HG03159 (cell line): ENCODE results near the gene TTC32.
"Not testable (repeated sequence)": the region's sequence is repeated elsewhere in the genome, so short reads cannot be mapped to it uniquely, and the experiment has no call there.

ENCODE experiments used
- ATAC-seq: cut with Tn5 transposase; IDR thresholded peaks from one replicate; pipeline ENCODE4 v1.9.1; 2021; ENCODE audit warnings: mild to moderate bottlenecking, moderate library complexity; ENCODE audit not compliant: unreplicated experiment

TTC32 gene

GRCh38 chr2:19899985-19900930 is 1.5 kb downstream of the TTC32 start:
- no peak for ATAC-seq

DNA sequence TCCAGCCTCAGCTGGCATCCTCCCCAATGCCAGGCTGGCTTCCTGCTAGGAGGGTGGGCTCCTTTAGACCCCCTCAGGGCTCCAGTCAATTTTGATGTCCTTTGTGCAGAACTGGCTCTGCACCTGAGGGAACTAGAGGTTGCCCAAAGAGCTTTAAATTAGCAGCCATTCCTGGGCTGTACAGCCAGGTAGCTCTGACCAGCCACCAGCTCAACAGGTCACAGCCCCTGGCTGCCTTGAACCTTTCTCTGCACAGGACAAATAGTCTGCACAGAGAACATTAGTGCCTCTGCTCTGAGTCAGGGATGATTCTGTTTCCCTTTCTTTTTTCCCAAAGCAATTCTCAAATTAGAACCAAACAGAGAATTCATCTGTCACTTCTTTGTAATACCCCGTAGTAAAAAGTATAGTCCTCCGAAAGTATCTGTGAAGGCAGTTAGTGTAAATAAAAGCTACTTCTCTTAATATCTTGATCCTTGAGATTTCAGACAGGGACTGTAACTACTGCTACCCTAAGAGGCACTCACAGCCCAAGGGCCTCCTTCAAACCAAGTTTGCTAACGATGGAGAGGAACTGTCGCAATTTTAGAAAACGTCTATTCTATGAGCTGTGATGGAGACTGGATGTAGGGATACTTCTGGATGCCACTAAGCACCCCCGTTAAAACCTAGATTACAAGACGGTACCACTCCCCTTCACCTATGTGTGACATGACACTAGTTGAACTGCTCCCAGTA is 3.0 kb downstream of the TTC32 start:
- no peak for ATAC-seq

- no peak for ATAC-seq
Measured at GRCh38 chr2:19897623-19898245, 4.0 kb downstream of the TTC32 start.

DNA sequence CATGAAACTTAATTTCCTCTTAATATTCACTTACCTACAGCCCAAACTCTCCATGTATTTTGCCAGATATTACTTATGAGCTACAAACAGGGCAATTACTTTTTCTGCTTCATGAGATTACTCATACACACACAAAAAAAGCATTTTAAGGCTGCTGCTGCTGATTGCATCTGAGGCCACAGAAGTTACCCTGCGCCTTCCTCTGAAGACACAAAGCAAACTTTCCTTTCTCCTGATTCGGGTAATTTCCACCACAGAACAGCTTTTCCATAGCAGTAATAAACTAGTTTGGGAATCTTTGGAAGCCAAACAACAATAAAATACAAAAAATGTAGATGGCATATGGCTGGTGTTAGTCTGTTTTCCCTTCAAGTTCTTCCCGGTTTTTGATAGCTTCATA is 6.2 kb downstream of the TTC32 start:
- no peak for ATAC-seq

DNA sequence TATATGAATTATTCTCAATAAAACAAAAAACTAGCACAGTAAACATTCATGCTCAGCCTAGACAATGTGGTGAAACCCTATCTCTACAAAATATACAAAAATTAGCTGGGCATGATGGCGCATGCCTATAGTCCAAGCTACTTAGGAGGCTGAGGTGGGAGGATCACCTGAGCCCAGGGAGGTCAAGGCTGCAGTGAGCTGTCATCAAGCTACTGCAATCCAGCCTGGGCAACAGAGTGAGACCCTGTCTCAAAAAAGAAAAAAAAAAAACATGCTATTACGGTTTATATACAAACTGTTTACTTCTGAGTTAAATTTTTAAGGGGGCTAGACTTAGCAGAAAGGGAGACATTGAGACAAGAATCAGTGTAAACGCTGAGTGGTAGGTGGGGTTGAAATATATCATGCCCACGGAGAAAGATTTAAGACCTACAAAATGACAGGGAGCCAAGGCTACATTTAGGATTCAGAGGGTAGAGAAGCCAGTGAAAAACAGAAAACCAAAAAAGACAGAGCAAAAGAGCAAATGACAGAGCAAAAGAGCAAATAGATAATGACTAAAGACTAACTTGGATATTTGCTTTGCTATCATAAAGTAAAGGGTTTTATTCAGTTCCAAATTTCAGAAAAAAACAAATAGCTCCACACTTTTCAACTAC is 7.5 kb downstream of the TTC32 start:
- ATAC-seq = peak; percentile 8

DNA sequence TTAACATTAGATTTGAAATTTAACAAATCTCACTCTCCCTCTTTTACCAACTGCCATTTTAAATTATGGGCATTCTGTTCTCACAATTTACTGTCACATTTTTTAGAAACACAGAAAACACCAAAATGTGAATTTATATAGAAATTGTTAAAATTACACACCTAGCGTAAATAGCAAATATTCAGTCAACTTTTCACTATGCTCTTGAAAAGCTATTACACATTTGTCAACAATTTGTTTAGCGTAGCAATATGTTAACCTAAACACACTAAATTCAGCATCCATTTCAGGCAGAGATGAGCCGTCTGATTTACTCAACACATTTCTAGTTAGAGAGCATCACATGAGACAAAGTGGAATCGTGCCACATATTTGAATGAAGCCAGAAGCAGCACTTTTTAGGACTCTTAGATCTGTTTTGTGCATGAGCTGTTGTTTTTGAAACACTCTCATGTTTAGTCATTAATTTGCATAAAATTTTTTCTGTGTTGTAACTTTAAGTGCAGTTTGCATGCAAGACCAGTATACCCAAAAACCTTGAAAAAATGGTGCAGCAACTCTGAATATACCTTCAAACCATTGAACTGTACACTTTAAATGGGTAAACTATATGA is 8.2 kb downstream of the TTC32 start:
- peak; percentile 73 for ATAC-seq

DNA sequence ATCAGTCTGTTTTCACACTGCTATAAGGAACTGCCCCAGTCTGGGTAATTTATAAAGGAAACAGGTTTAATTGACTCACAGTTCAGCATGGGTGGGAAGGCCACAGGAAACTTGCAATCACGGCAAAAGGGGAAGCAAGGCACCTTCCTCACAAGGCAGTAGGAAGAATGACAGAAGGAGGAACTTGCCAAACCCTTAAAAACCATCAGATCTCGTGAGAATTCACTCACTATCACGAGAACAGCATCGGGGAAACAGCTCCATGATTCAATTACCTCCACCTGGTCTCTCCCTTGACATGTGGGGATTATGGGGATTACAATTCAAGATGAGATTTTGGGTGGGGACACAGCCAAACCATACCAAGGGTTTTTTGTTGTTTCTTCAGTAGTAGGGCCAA is 9.8 kb downstream of the TTC32 start:
- ATAC-seq = not testable (repeated sequence)

DNA sequence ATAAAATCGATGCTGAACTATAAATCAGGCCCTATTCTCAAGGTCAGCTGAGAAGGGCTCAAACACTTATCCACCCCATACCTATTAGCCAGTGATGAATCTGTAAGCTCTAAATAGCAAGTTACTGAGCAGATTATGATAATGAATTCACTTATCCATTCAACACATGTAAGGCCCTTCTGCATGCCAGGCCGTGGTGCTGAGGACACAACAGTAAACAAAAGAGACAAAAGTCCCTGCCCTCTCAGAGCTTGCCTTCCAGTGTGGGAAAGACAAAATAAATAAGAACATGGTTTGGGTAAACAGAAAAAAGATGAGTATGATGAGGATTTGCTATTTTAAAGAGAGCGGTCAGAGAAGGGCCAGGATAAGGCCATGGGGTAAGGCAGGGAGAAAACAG is 11.7 kb downstream of the TTC32 start:
- ATAC-seq = no peak

GRCh38 chr2:19888831-19889230 is 13.0 kb downstream of the TTC32 start:
- ATAC-seq = no peak

DNA sequence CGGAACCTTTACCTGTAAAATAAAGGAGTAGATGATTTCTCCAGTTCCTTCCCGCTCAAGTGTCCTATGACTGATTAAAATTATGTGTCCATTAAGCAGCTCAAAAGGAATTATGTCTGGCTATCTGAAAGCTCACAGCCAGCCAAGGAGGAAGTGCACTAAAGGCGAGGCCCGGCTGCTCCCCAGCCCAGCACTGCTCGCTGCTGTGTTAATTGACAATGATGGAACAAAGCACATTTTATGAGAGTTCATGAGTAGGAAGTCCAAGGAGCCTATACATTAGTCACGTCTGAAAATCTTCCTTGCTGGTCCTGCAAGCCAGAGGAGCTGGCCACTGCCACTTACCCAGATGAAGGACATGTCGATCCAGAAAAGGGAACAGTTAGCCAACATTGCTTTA is 14.3 kb downstream of the TTC32 start:
- ATAC-seq = no peak

- ATAC-seq = no peak
Measured at GRCh38 chr2:19886261-19886660, 15.5 kb downstream of the TTC32 start.

GRCh38 chr2:19885791-19886190 is 16.0 kb downstream of the TTC32 start:
- no peak for ATAC-seq

GRCh38 chr2:19883971-19884720 is 17.6 kb downstream of the TTC32 start:
- ATAC-seq = no peak

GRCh38 chr2:19883486-19883885 is 18.3 kb downstream of the TTC32 start:
- ATAC-seq = no peak

GRCh38 chr2:19882286-19882685 is 19.5 kb downstream of the TTC32 start:
- no peak for ATAC-seq

DNA sequence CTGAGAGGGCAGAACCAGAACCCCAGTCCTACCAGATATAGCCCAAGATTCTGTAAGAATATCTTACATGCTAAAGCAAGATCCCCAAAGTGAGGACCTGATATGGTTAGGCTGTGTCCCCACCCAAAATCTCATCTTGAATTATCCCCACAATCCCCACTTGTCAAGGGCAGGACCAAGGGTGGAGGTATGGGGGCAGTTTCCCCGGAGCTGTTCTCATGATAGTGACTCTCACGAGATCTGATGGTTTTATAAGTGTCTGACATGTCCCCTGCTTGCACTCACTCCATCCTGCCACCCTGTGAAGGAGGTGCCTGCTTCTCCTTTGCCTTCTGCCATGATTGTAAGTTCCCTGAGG is 19.9 kb downstream of the TTC32 start:
- no peak for ATAC-seq

- no peak for ATAC-seq
Measured at GRCh38 chr2:19881221-19881907, 20.4 kb downstream of the TTC32 start.

DNA sequence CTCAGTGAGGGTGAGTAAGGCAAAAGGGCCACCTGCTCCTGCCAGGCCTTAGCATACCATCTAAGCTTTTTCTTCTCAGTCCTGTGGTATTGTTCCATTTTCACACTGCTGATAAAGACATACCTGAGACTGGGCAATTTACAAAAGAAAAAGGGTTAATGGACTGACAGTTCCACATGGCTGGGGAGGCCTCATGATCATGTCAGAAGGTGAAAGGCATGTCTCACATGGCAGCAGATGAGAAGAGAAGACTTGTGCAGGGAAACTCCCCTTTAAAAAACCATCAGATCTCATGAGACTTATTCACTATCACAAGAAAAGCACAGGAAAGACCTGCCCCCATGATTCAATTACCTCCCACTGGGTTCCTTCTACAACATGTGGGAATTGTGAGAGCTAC is 21.6 kb downstream of the TTC32 start:
- not testable (repeated sequence) for ATAC-seq

DNA sequence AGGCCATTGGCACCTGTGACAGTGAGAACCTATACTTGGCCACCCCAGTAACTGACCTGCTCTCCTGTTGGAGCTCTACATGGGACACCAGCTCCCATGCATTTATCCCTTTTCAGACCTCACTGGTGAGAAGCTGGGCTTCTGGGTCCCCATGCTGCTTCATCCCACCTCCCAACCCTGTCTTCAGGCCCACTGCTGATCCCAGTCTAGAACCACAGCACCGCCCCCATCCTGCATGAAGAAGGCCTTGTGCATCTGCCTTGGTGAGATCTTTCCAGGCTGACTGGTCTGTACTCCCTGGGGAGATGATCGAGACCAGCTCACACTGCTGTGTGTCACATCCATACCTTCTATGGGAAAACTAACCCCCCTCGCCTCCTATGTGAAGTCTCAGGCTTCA is 22.7 kb downstream of the TTC32 start:
- ATAC-seq = no peak
